Karpas-422 (cell line): ENCODE measurements around the gene HSFX3. TPM values are rescaled to one million over a fixed set of nuclear protein-coding genes. Genes with fewer than 3 reads are reported as not detected.
A peak's percentile ranks its signal among the peaks of the same experiment; 100 is the strongest.
"Not testable (repeated sequence)": the region's sequence is repeated elsewhere in the genome, so short reads cannot be mapped to it uniquely, and the experiment has no call there.

Experiments used
- DNase-seq: peaks from one replicate; pipeline ENCODE4 v3.0.0-alpha.2; 2015
- H2AFZ ChIP-seq: fragments of 200-600 bp; sonication (generic); 2 replicates; pipeline ENCODE4 v1.6.1; 2014; ENCODE audit warnings: antibody characterized with exemption, low read length, mixed read lengths
- H3K27ac ChIP-seq: fragments of 200-600 bp; sonication (generic); 2 replicates; pipeline ENCODE4 v1.5.1; 2014; ENCODE audit warnings: mild to moderate bottlenecking, low read length, moderate library complexity
- H3K27me3 ChIP-seq: fragments of 200-600 bp; sonication (generic); 2 replicates; pipeline ENCODE4 v1.6.1; 2014; ENCODE audit warnings: low read length, mixed read lengths
- H3K36me3 ChIP-seq: fragments of 200-600 bp; sonication (generic); 2 replicates; pipeline ENCODE4 v1.6.1; 2014; ENCODE audit warnings: low read length, mixed read lengths; ENCODE audit not compliant: insufficient read depth
- H3K4me1 ChIP-seq: fragments of 200-600 bp; sonication (generic); 2 replicates; pipeline ENCODE4 v1.6.1; 2014; ENCODE audit warnings: mild to moderate bottlenecking, low read length, mixed read lengths
- H3K4me2 ChIP-seq: fragments of 200-600 bp; sonication (generic); 2 replicates; pipeline ENCODE4 v1.6.1; 2014; ENCODE audit warnings: low read length, low read depth, mild to moderate bottlenecking; ENCODE audit not compliant: poor library complexity, severe bottlenecking
- H3K4me3 ChIP-seq: fragments of 200-600 bp; sonication (generic); 2 replicates; pipeline ENCODE4 v1.5.1; 2014; ENCODE audit warnings: mild to moderate bottlenecking, antibody characterized with exemption, low read length, mixed read lengths
- H3K79me2 ChIP-seq: fragments of 200-600 bp; sonication (generic); 2 replicates; pipeline ENCODE4 v1.6.1; 2014; ENCODE audit warnings: mild to moderate bottlenecking, low read length, mixed read lengths
- H3K9ac ChIP-seq: fragments of 200-600 bp; sonication (generic); 2 replicates; pipeline ENCODE4 v1.6.0; 2014; ENCODE audit warnings: low read length
- H3K9me2 ChIP-seq: fragments of 200-600 bp; sonication (generic), shearing (Covaris generic); replicated peaks from 2 replicates; pipeline ENCODE4 v1.6.0; 2014; ENCODE audit warnings: mild to moderate bottlenecking, low read length, moderate library complexity; ENCODE audit not compliant: insufficient read depth
- H3K9me3 ChIP-seq: fragments of 300-700, 200-600 bp; sonication (generic); 2 replicates; pipeline ENCODE4 v1.6.1; 2014; ENCODE audit warnings: low read length, mixed read lengths
- H4K20me1 ChIP-seq: fragments of 200-600 bp; sonication (generic); 2 replicates; pipeline ENCODE4 v1.6.1; 2014; ENCODE audit warnings: mild to moderate bottlenecking, antibody characterized with exemption, low read length, low read depth; ENCODE audit not compliant: insufficient read depth
- total RNA-seq: library from RNA; depleted of rRNA; stranded (reverse); fragments of >200 nt; shearing (Covaris generic); gene quantifications from 2 replicates; pipeline ENCODE4 v1.2.3, GENCODE V29; 2014; ENCODE audit warnings: low replicate concordance

HSFX3 gene
- total RNA-seq, 1 experiment from 2014 or later, result not detected

DNA sequence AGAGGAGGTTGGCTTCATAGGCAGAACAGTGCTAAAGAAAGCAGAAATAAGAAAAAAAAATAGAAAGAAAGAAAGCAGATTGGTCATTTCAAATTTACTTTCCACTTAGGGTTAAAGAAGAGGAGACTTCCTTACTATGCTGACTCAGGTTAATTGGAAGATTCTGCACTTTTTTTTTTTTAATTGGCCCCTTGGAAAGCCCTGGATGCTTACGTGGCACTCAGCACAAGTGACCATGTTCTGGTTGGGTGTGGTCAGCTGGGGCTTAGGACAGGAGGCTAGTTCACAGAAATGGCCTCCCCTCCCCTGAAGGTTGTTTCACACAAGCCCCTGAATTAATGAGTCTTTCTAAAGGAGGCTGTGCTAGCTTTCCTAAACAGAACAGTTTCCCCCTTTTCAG is 23.0 kb upstream of the HSFX3 start:
- peak; percentile 6 for DNase-seq
- Histone ChIP-seq H3K27ac (no peak overlapping the region), H3K4me2 (no peak overlapping the region), H3K36me3 (no peaks in the 10 kb centered on the region), H3K9ac (no peak overlapping the region), H3K9me3 (no peaks in the 10 kb centered on the region), H3K79me2 (no peaks in the 10 kb centered on the region), H2AFZ (no peak overlapping the region), H4K20me1 (no peaks in the 10 kb centered on the region), H3K9me2 (no peaks in the 10 kb centered on the region), H3K4me3 (no peak overlapping the region), H3K4me1 (no peaks in the 10 kb centered on the region), H3K27me3 (no peaks in the 10 kb centered on the region)

DNA sequence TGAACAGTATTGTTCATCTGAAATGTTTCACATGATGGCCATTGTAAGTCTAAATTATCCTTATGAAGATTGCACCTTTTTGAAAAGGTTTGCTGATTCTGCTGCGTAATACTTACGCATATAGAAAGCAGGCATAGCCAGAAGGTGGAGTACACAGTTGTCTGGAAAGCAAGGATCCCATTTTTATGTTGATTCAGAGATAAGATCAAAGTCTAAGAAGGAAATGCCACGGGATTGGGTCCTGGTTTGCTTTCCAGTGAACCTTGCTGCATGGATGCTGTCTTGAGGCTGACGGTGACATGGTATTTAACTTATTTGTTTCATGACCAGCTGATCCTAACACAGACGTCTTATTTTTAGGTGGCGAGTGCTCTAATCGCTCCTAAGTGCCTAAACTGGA is 22.0 kb upstream of the HSFX3 start:
- H3K9ac ChIP-seq, result no peak overlapping the region
- no peak overlapping the region for H3K27ac ChIP-seq
- peak; percentile 14 for DNase-seq
- H2AFZ ChIP-seq, result no peak overlapping the region
- no peaks in the 10 kb centered on the region for H3K79me2 ChIP-seq
- no peaks in the 10 kb centered on the region for H3K4me1 ChIP-seq
- H3K27me3 ChIP-seq, result no peaks in the 10 kb centered on the region
- no peaks in the 10 kb centered on the region for H4K20me1 ChIP-seq
- no peaks in the 10 kb centered on the region for H3K36me3 ChIP-seq
- H3K9me3 ChIP-seq, result no peaks in the 10 kb centered on the region
- no peak overlapping the region for H3K4me2 ChIP-seq
- no peak overlapping the region for H3K4me3 ChIP-seq
- H3K9me2 ChIP-seq, result no peaks in the 10 kb centered on the region

DNA sequence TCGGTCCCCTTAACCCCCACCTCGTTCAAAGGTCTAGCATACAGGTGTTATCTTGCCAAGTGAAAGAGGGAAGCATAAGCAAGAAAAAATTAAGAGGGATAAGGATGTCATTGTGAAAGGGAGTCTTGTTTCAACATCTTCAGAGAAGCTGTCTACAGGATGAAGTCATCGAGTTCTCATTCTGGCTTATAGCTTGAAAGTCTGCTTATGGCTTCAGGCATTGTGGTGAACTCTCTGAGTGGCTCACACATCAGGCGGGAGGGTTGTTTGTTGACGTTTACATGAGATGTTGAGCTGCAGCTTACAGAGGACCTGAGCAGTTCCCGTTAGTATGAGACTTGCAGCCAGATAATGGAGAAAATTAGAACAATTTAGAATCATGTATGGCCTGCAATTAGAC is 20.9 kb upstream of the HSFX3 start:
- H4K20me1 ChIP-seq, result no peaks in the 10 kb centered on the region
- no peaks in the 10 kb centered on the region for H3K9me3 ChIP-seq
- H3K79me2 ChIP-seq, result no peaks in the 10 kb centered on the region
- no peaks in the 10 kb centered on the region for H3K9me2 ChIP-seq
- DNase-seq, result peak; percentile 25
- no peak overlapping the region for H3K27ac ChIP-seq
- H3K4me1 ChIP-seq, result no peaks in the 10 kb centered on the region
- no peak overlapping the region for H2AFZ ChIP-seq
- no peak overlapping the region for H3K4me3 ChIP-seq
- H3K9ac ChIP-seq, result no peak overlapping the region
- no peaks in the 10 kb centered on the region for H3K27me3 ChIP-seq
- no peak overlapping the region for H3K4me2 ChIP-seq
- H3K36me3 ChIP-seq, result no peaks in the 10 kb centered on the region

- Histone ChIP-seq H4K20me1 (no peaks in the 10 kb centered on the region), H2AFZ (no peak overlapping the region), H3K36me3 (no peaks in the 10 kb centered on the region), H3K4me1 (no peaks in the 10 kb centered on the region), H3K9me3 (no peaks in the 10 kb centered on the region), H3K27ac (no peak overlapping the region), H3K9me2 (no peaks in the 10 kb centered on the region), H3K4me3 (no peak overlapping the region), H3K4me2 (no peak overlapping the region), H3K9ac (no peak overlapping the region), H3K27me3 (no peaks in the 10 kb centered on the region), H3K79me2 (no peaks in the 10 kb centered on the region)
- peak; percentile 28 for DNase-seq
Observed at GRCh38 chrX:149569770-149570169, 20.0 kb upstream of the HSFX3 start.

DNA sequence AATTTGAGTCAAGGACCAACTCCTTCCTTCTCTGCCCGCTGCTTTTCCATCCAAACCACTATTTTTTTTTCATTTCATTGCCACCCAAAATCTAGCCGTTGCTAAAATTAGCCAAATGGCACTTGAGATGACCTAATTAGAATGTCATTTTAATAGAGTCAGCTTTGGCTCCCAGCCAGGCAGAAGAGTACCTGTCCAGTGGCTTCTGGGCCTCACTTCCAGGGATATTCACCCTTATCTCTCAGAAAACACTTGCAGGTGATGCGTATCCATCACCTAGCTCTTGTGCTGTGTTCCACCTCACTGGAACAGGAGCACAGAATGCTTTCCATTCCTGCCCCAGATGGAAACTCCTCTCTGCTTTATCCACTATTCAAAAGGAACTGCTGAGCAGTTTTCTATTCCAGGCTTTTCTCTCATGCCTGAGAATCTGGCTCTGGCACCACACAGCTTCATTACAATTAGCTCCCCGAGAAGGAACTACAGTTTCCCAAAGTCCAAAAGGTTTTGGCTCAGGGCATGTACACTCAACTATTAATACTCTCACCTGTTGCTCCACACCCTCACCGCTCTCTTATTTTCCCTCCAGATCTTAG is 19.1 kb upstream of the HSFX3 start:
- peak; percentile 20 for DNase-seq
- H3K9me2 ChIP-seq, result no peaks in the 10 kb centered on the region
- H3K4me1 ChIP-seq, result no peaks in the 10 kb centered on the region
- no peaks in the 10 kb centered on the region for H3K36me3 ChIP-seq
- no peak overlapping the region for H3K9ac ChIP-seq
- H2AFZ ChIP-seq, result no peak overlapping the region
- no peaks in the 10 kb centered on the region for H3K27me3 ChIP-seq
- H3K9me3 ChIP-seq, result no peaks in the 10 kb centered on the region
- H3K27ac ChIP-seq, result no peak overlapping the region
- no peaks in the 10 kb centered on the region for H3K79me2 ChIP-seq
- no peak overlapping the region for H3K4me2 ChIP-seq
- H4K20me1 ChIP-seq, result no peaks in the 10 kb centered on the region
- no peak overlapping the region for H3K4me3 ChIP-seq

- H3K27ac ChIP-seq, result no peak overlapping the region
- H3K9ac ChIP-seq, result no peak overlapping the region
Observed at GRCh38 chrX:149567621-149568417, 18.1 kb upstream of the HSFX3 start.

DNA sequence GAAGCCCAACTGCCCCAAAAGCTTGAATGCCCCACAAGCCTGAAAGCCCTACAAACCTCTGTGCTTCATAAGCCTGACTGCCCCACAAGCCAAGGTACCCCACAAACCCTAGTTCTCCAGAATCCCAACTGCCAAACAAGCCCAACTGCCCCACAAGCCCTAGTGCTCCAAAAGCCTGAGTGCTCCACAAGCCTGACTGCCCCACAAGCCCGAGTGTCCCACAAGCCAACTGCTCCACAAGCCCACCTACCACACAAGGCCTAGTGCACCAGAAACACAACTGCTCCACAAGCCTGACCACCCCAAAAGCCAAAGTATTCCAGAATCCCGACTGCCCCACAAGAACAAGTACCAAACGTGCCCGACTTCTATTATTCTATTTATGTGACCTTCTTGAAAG is 13.6 kb upstream of the HSFX3 start:
- H3K79me2 ChIP-seq, result no peaks in the 10 kb centered on the region
- H2AFZ ChIP-seq, result no peak overlapping the region
- no peak overlapping the region for H3K4me2 ChIP-seq
- H3K9me3 ChIP-seq, result no peaks in the 10 kb centered on the region
- no peak overlapping the region for H3K9ac ChIP-seq
- no peaks in the 10 kb centered on the region for H3K4me1 ChIP-seq
- H3K27ac ChIP-seq, result no peak overlapping the region
- no peak overlapping the region for H3K4me3 ChIP-seq
- H3K9me2 ChIP-seq, result no peaks in the 10 kb centered on the region
- DNase-seq, result peak; percentile 16
- H3K27me3 ChIP-seq, result no peaks in the 10 kb centered on the region
- no peaks in the 10 kb centered on the region for H4K20me1 ChIP-seq
- H3K36me3 ChIP-seq, result no peaks in the 10 kb centered on the region

More at GRCh38 chrX:149567621-149568417, 18.1 kb upstream of the HSFX3 start:
- Histone ChIP-seq H3K9me3 (no peaks in the 10 kb centered on the region), H3K27me3 (no peaks in the 10 kb centered on the region), H3K4me3 (no peak overlapping the region), H2AFZ (no peak overlapping the region), H4K20me1 (no peaks in the 10 kb centered on the region), H3K4me2 (no peak overlapping the region), H3K36me3 (no peaks in the 10 kb centered on the region), H3K9me2 (no peaks in the 10 kb centered on the region), H3K79me2 (no peaks in the 10 kb centered on the region), H3K4me1 (no peaks in the 10 kb centered on the region)
- DNase-seq, result peak; percentile 29

DNA sequence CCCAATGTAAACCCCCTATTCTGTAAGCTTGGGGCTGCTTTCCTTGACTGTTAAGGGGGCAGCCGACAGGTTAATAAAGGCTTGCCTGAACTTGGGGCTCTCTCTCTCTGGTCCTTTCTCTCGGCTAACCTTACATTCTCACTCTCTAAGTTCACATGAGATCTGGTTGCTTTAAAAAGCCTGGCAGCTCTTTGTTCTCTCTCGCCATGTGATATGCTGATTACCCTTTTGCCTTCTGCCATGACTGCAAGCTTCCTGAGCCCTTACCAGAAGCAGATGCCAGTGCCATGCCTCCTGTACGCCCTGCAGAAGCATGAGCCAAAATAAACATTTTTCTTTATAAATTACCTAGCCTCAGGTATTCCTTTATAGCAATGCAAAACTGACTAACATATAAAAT is 5.5 kb upstream of the HSFX3 start:
- H3K36me3 ChIP-seq, H3K27ac ChIP-seq, H3K4me1 ChIP-seq, H3K9me3 ChIP-seq, H3K9me2 ChIP-seq, H3K27me3 ChIP-seq, H3K79me2 ChIP-seq, DNase-seq, H3K9ac ChIP-seq, H2AFZ ChIP-seq, H3K4me2 ChIP-seq, H3K4me3 ChIP-seq, H4K20me1 ChIP-seq: not testable (repeated sequence)
